Measurements from ENCODE around the gene TNFRSF1B. TPM values are rescaled to one million over a fixed set of nuclear protein-coding genes. Genes with fewer than 3 reads are reported as not detected.

Gene TNFRSF1B
- total RNA-seq = 100 to 1,000 TPM in 2 of 4 donors, 10 to 100 TPM in 2; 34.0 to 122 (median 84.5) TPM

- ATAC-seq (ENCODE audit: low FRiP score) (peak; percentile 74), DNase-seq (ENCODE audit: low spot score) (no peak)
- no peak for TF ChIP-seq CTCF (IDR thresholded peaks at IDR 0.05)
These were observed at the start of gene TNFRSF1B for GRCh38 chr1:12166834-12167492. Gene TNFRSF1B, plus strand, starts transcription at chr1:12166991. Its CDS starts 101 bp downstream, at chr1:12167092.

- DNase-seq (ENCODE audit: low spot score) (no peak), ATAC-seq (ENCODE audit: low FRiP score) (no peak)
These were observed 45.4 kb upstream of the TNFRSF1B start for GRCh38 chr1:12121212-12122003.

GRCh38 chr1:12123172-12123571 lies 43.6 kb upstream of the TNFRSF1B start:
- TF ChIP-seq CTCF (IDR thresholded peaks at IDR 0.05) = no peak
- ATAC-seq (ENCODE audit: low FRiP score) (no peak), DNase-seq (ENCODE audit: low spot score) (no peak)

More at GRCh38 chr1:12121212-12122003, 45.4 kb upstream of the TNFRSF1B start:
- TF ChIP-seq CTCF (IDR thresholded peaks at IDR 0.05) = no peak

- DNase-seq (ENCODE audit: low spot score) (peak; percentile 80), ATAC-seq (ENCODE audit: low FRiP score) (peak; percentile 58)
- TF ChIP-seq CTCF (IDR thresholded peaks at IDR 0.05) = peak in 2 of 3 donors; percentile 87 to 98
These were observed 41.9 kb upstream of the TNFRSF1B start for GRCh38 chr1:12124693-12125421.

GRCh38 chr1:12125422-12126355 lies 41.1 kb upstream of the TNFRSF1B start:
- DNase-seq (ENCODE audit: low spot score) (no peak), ATAC-seq (ENCODE audit: low FRiP score) (no peak)
- no peak for TF ChIP-seq CTCF (IDR thresholded peaks at IDR 0.05)

- no peak for TF ChIP-seq CTCF (IDR thresholded peaks at IDR 0.05)
- ATAC-seq (ENCODE audit: low FRiP score) (no peak), DNase-seq (ENCODE audit: low spot score) (no peak)
These were observed 40.0 kb upstream of the TNFRSF1B start for GRCh38 chr1:12126781-12127180.
